Panc1 (cell line): Measurements from ENCODE around the gene DMRT2. TPM values are rescaled to one million over a fixed set of nuclear protein-coding genes. Genes with fewer than 3 reads are reported as not detected.

ENCODE experiments used
- ATAC-seq: fragments of 200-7000 bp; cut with Tn5 transposase; 2 replicates; pipeline ENCODE4 v1.9.1; 2020; ENCODE audit warnings: mild to moderate bottlenecking, moderate library complexity
- BruUV-seq: library from RNA; stranded (reverse); fragments of 400-500 nt; replicated peaks from 2 replicates; lab custom pipeline; 2021; lab: Mats Ljungman, UMichigan
- CTCF ChIA-PET: fragments of 300-600 bp; sonication (Branson Sonifier 250); formaldehyde crosslinking; loops from one replicate; lab custom pipeline; 2022; ENCODE audit warnings: antibody characterized with exemption; lab: Charles Lee
- POLR2A ChIA-PET: fragments of 300-600 bp; sonication (Branson Sonifier 250); formaldehyde crosslinking; loops from one replicate; lab custom pipeline; 2022; ENCODE audit warnings: antibody characterized with exemption; lab: Charles Lee
- DNase-seq: peaks from one replicate; pipeline ENCODE4 v3.0.0-alpha.2; 2010; ENCODE audit warnings: low read depth, low spot score
- H3K27ac ChIP-seq: 2 replicates; pipeline ENCODE4 v1.5.1; 2011; ENCODE audit warnings: mild to moderate bottlenecking, low read length, inconsistent platforms
- H3K27me3 ChIP-seq: fragments of 200-500 bp; sonication (Bioruptor generic); 2 replicates; pipeline ENCODE4 v1.6.0; 2014; ENCODE audit warnings: low read length, inconsistent platforms; ENCODE audit not compliant: control insufficient read depth, insufficient read depth
- H3K36me3 ChIP-seq: fragments of 200-500 bp; sonication (Bioruptor generic); 2 replicates; pipeline ENCODE4 v1.5.1; 2014; ENCODE audit warnings: inconsistent platforms, mild to moderate bottlenecking, low read length, moderate library complexity; ENCODE audit not compliant: control insufficient read depth, insufficient read depth
- H3K4me1 ChIP-seq: 2 replicates; pipeline ENCODE4 v1.5.1; 2011; ENCODE audit warnings: inconsistent platforms, mild to moderate bottlenecking, low read length, moderate library complexity; ENCODE audit not compliant: control insufficient read depth, insufficient read depth
- H3K4me3 ChIP-seq, 2 experiments: 2 replicates each; pipeline ENCODE4 v1.5.1; 2011 to 2012; ENCODE audit warnings: low read depth in 2 of 2, low read length in 2 of 2, mild to moderate bottlenecking in 2 of 2, inconsistent platforms in 1 of 2, moderate library complexity in 1 of 2
- H3K9me3 ChIP-seq: fragments of 200-500 bp; sonication (Bioruptor generic); 2 replicates; pipeline ENCODE4 v1.5.1; 2014; ENCODE audit warnings: low read depth, mild to moderate bottlenecking, inconsistent platforms, low read length, moderate library complexity; ENCODE audit not compliant: control insufficient read depth, insufficient read depth
- POLR2AphosphoS5 ChIP-seq: IDR thresholded peaks from 2 replicates; pipeline ENCODE4 v1.6.1; 2012; ENCODE audit warnings: mild to moderate bottlenecking, low read depth, low read length, moderate library complexity
- SIN3A ChIP-seq: IDR thresholded peaks from 2 replicates; pipeline ENCODE4 v1.6.1; 2012; ENCODE audit warnings: low read depth, mild to moderate bottlenecking, low read length, moderate library complexity, borderline replicate concordance; ENCODE audit not compliant: insufficient read depth
- TCF7L2 ChIP-seq: IDR thresholded peaks from 2 replicates; pipeline ENCODE4 v1.6.1; 2011; ENCODE audit warnings: mild to moderate bottlenecking, low read depth, low read length, inconsistent platforms
- in situ Hi-C: cut with HindIII; loops from 2 replicates; pipeline ENCODE4 v1.10.0; 2016; ENCODE audit warnings: low sequenced_read_pairs, low pct_unique_long_range_greater_than_20kb
- intact Hi-C: fragments of 100-400 bp; cut with micrococcal nuclease; formaldehyde crosslinking; loops from one replicate; pipeline ENCODE4 v1.10.0; 2022; ENCODE audit not compliant: unreplicated experiment
- total RNA-seq: library from RNA; stranded (reverse); gene quantifications from one replicate; pipeline ENCODE4 v1.2.1, GENCODE V29; 2021; ENCODE audit not compliant: unreplicated experiment
- TF ChIP-seq, protein P1 (sequence below): fragments of 450-650 bp; IDR thresholded peaks from 2 replicates; pipeline ENCODE4 v1.5.1; 2017; ENCODE audit warnings: mild to moderate bottlenecking
- TF ChIP-seq, protein P2 (sequence below), 2 experiments: IDR thresholded peaks; 2 replicates each; pipeline ENCODE4 v1.6.1; 2011 to 2012; ENCODE audit warnings: low read depth in 2 of 2, control low read depth in 1 of 2, low read length in 1 of 2, mild to moderate bottlenecking in 1 of 2, moderate library complexity in 1 of 2; ENCODE audit not compliant: insufficient read depth in 1 of 2

The DMRT2 gene
- total RNA-seq, 1 experiment from 2014 or later, result not detected

DNA sequence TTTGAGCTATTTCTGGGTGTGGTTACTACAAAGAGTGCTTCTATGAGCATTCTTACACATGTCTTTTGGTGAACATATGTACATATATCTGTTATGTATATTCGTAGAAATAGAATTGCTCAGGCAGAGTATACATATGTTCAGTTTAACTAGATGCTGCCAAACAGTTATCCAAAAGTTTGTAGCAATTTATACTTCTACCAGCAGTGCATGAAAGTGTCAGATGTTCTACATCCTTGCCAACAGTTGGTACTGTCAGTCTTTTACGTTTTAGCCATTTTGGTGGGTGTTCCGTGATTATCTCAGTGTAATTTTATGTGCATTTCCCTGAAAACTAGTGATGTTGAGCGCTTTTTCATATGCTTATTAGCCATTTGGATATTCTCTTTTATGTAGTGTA is 35.9 kb upstream of the DMRT2 start:
- POLR2A ChIA-PET, result no interaction called here
- no peak for ATAC-seq
- H3K4me1 ChIP-seq, result no peaks in the 10 kb centered on the region
- CTCF ChIA-PET, result no interaction called here
- in situ Hi-C loops, result no loop called here
- TF ChIP-seq, protein P1, sequence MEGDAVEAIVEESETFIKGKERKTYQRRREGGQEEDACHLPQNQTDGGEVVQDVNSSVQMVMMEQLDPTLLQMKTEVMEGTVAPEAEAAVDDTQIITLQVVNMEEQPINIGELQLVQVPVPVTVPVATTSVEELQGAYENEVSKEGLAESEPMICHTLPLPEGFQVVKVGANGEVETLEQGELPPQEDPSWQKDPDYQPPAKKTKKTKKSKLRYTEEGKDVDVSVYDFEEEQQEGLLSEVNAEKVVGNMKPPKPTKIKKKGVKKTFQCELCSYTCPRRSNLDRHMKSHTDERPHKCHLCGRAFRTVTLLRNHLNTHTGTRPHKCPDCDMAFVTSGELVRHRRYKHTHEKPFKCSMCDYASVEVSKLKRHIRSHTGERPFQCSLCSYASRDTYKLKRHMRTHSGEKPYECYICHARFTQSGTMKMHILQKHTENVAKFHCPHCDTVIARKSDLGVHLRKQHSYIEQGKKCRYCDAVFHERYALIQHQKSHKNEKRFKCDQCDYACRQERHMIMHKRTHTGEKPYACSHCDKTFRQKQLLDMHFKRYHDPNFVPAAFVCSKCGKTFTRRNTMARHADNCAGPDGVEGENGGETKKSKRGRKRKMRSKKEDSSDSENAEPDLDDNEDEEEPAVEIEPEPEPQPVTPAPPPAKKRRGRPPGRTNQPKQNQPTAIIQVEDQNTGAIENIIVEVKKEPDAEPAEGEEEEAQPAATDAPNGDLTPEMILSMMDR, result no peak
- TF ChIP-seq, protein P2, sequence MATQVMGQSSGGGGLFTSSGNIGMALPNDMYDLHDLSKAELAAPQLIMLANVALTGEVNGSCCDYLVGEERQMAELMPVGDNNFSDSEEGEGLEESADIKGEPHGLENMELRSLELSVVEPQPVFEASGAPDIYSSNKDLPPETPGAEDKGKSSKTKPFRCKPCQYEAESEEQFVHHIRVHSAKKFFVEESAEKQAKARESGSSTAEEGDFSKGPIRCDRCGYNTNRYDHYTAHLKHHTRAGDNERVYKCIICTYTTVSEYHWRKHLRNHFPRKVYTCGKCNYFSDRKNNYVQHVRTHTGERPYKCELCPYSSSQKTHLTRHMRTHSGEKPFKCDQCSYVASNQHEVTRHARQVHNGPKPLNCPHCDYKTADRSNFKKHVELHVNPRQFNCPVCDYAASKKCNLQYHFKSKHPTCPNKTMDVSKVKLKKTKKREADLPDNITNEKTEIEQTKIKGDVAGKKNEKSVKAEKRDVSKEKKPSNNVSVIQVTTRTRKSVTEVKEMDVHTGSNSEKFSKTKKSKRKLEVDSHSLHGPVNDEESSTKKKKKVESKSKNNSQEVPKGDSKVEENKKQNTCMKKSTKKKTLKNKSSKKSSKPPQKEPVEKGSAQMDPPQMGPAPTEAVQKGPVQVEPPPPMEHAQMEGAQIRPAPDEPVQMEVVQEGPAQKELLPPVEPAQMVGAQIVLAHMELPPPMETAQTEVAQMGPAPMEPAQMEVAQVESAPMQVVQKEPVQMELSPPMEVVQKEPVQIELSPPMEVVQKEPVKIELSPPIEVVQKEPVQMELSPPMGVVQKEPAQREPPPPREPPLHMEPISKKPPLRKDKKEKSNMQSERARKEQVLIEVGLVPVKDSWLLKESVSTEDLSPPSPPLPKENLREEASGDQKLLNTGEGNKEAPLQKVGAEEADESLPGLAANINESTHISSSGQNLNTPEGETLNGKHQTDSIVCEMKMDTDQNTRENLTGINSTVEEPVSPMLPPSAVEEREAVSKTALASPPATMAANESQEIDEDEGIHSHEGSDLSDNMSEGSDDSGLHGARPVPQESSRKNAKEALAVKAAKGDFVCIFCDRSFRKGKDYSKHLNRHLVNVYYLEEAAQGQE (IDR thresholded peaks at IDR 0.05; ENCODE audit: insufficient read depth in 1 of 2, low read depth in 2 of 2, low read length in 1 of 2), result no peak
- TF ChIP-seq POLR2AphosphoS5, result no peak
- TF ChIP-seq TCF7L2, result no peak
- no peak for TF ChIP-seq SIN3A
- H3K36me3 ChIP-seq, result no peaks in the 10 kb centered on the region
- BruUV-seq, result no TSS peak
- H3K27me3 ChIP-seq, result no peaks in the 10 kb centered on the region
- H3K27ac ChIP-seq, result no peak overlapping the region
- intact Hi-C loops, result no loop called here
- DNase-seq, result no peak
- no peaks in the 10 kb centered on the region for H3K9me3 ChIP-seq
- no peak overlapping the region for H3K4me3 ChIP-seq

DNA sequence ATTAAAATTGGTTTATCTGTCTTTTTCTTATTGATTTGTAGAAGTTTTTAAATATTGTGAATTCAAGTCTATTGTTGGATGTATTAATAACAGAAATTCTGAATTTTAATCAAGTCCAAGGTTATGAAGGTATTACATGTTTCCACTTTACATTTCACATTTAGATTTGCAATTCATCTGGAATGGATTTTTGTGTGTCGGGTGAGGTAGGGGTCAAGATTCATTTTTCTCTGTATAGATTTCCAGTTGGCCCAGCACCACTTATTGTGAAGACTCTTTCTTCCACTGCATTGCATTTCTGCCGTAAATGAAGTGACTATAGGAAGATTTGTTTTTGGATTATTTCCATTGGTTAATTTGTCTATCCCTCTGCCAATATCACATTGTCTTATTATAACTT is 35.5 kb upstream of the DMRT2 start:
- DNase-seq (no peak), ATAC-seq (no peak)
- no peaks in the 10 kb centered on the region for H3K9me3 ChIP-seq
- H3K27ac ChIP-seq, result no peak overlapping the region
- no TSS peak for BruUV-seq
- H3K36me3 ChIP-seq, result no peaks in the 10 kb centered on the region
- no peaks in the 10 kb centered on the region for H3K27me3 ChIP-seq
- intact Hi-C loops (no loop called here), in situ Hi-C loops (no loop called here)
- POLR2A ChIA-PET, result no interaction called here
- no peaks in the 10 kb centered on the region for H3K4me1 ChIP-seq
- no peak overlapping the region for H3K4me3 ChIP-seq
- CTCF ChIA-PET, result no interaction called here
- TF ChIP-seq SIN3A (no peak), TCF7L2 (no peak), POLR2AphosphoS5 (no peak)
- TF ChIP-seq, protein P1, result no peak
- TF ChIP-seq, protein P2 (IDR thresholded peaks at IDR 0.05; ENCODE audit: insufficient read depth in 1 of 2, low read depth in 2 of 2, low read length in 1 of 2), result no peak
